GM13976 (cell line): ENCODE data around the gene EID2B.

Experiments used
- DNase-seq: peaks from one replicate; pipeline ENCODE4 v3.0.0; 2012; ENCODE audit warnings: low spot score
- in situ Hi-C: fragments of 300-500 bp; cut with MboI; formaldehyde crosslinking; loops from one replicate; pipeline ENCODE4 v1.12.0; 2022; ENCODE audit warnings: low sequenced_read_pairs, mixed read lengths, inconsistent platforms; ENCODE audit not compliant: unreplicated experiment
- TF ChIP-seq, protein P1 (sequence below): IDR thresholded peaks from 2 replicates; pipeline ENCODE4 v1.5.1; 2012; ENCODE audit warnings: borderline replicate concordance, mild to moderate bottlenecking; ENCODE audit not compliant: insufficient read depth; ENCODE audit errors: extremely low read depth, missing control alignments, control extremely low read depth

EID2B gene

DNA sequence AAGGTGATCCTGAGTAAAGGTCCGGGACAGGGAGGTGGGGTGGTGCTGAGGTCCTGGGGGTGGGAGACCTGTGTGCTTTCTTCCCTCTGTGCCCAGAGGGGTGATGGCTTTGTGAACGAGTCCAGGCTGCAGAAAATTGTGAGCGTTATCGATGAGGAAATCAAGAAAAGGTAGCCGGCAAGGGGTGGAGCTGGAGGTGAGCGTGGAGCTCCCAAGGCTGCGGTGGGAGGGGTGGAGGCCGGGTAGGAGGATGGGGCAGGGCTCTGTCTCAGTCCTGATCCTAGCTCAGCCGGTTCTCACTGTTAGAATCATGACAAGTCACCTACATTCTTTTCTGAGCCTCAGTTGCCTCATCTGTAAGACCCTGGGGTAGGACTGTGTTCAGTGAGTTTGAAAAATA, 13.7 kb downstream of the EID2B start:
- in situ Hi-C loops, result no loop called here
- no peak for DNase-seq
- TF ChIP-seq, protein P1, sequence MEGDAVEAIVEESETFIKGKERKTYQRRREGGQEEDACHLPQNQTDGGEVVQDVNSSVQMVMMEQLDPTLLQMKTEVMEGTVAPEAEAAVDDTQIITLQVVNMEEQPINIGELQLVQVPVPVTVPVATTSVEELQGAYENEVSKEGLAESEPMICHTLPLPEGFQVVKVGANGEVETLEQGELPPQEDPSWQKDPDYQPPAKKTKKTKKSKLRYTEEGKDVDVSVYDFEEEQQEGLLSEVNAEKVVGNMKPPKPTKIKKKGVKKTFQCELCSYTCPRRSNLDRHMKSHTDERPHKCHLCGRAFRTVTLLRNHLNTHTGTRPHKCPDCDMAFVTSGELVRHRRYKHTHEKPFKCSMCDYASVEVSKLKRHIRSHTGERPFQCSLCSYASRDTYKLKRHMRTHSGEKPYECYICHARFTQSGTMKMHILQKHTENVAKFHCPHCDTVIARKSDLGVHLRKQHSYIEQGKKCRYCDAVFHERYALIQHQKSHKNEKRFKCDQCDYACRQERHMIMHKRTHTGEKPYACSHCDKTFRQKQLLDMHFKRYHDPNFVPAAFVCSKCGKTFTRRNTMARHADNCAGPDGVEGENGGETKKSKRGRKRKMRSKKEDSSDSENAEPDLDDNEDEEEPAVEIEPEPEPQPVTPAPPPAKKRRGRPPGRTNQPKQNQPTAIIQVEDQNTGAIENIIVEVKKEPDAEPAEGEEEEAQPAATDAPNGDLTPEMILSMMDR, result no peak

- TF ChIP-seq, protein P1, result no peak
- in situ Hi-C loops, result no loop called here
- DNase-seq, result no peak
These were observed 14.2 kb downstream of the EID2B start for GRCh38 chr19:39518458-39518857.

DNA sequence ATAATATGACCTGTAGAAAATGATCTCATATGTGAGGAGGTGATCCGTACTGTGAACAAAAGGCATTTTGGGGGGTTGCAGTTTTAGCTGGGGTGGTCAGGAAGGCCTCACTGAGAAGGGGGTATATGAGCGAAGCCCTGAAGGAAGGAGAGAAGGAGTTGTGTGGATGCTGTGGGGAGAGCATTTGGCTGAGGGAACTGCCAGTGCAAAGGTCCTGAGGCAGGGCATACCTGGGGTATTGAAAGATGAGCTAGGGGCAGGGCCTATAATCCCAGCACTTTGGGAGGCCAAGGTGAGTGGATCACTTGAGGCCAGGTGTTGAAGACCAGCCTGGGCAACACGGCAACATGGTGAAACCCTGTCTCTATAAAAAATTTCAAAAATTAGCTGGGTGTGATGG, 15.2 kb downstream of the EID2B start:
- in situ Hi-C loops, result no loop called here

DNA sequence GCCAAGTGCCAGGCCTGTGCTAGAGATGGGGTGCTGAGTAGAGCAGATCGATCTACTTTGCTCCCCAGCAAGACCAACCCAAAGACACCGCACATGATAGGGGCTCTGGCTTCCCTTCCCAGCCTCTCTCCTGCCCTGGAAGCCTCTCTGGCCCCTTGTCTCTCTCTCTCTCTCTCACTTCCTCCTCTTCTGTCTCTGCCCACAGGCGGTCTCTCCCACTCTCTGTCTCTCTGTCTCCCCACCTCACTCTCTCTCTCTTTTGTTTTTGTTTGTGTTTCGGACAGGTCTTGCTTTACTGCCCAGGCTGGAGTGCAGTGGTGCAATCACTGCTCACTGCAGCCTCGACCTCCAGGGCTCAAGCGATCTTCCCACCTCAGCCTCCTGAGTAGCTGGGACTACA, 16.4 kb downstream of the EID2B start:
- no peak for DNase-seq
- in situ Hi-C loops, result no loop called here
- TF ChIP-seq, protein P1, result no peak

More for the DNA sequence above, 15.2 kb downstream of the EID2B start:
- DNase-seq, result no peak
- TF ChIP-seq, protein P1, result no peak

GRCh38 chr19:39515551-39516191, 17.0 kb downstream of the EID2B start:
- TF ChIP-seq, protein P1, result no peak
- no peak for DNase-seq
- in situ Hi-C loops, result no loop called here

DNA sequence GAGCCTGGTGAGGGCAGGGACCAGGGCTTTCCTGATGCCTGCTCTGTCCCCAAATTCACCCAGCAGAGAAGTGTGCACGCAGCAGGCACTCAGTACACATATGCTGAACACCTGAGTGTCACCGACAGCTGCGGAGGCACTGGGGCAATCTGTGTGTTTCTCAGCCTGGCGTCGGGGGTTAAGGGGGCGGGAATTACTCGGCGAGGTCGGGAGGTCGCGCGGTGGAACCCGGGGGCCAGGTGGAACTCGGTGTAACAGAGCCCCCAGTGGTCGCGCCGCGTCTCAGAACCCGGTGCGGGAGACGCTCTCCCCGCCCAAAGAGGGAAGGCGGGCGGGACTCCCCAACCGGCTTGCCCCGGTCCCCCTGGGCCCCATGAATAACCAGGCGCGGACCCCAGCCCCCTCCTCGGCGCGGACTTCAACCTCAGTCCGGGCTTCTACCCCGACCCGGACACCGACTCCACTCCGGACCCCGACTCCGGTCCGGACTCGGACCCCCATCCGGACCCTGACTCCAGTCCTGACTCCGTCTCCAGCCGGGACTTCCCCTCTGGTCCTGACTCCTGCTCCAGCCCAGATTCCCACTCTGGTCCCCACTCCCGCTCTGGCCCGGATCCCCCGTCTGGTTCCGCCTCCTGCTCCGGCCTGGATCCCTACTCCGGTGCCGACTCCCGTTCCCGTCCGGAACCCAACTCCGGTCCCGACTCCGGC, 17.7 kb downstream of the EID2B start, which contains the start of gene SELENOV:
TSS of gene SELENOV (plus strand) at position 300 of the 711 bp plus-strand sequence. CDS start at position 374, 74 bp downstream.
- TF ChIP-seq, protein P1, result no peak
- DNase-seq, result peak; percentile 54
- in situ Hi-C loops, result no loop called here
